GM18868 (cell line): ENCODE measurements around the gene EDAR.

Experiments
- ATAC-seq: cut with Tn5 transposase; IDR thresholded peaks from one replicate; pipeline ENCODE4 v1.9.1; 2021; ENCODE audit warnings: mild to moderate bottlenecking, moderate library complexity; ENCODE audit not compliant: unreplicated experiment

The EDAR gene

GRCh38 chr2:109005686-109006204, 16.7 kb upstream of the EDAR start:
- ATAC-seq, result no peak

- ATAC-seq, result no peak
Measured at GRCh38 chr2:109001201-109001600, 12.2 kb upstream of the EDAR start.

GRCh38 chr2:109000738-109001137, 11.7 kb upstream of the EDAR start:
- ATAC-seq, result no peak

- no peak for ATAC-seq
Measured at GRCh38 chr2:108998911-108999310, 9.9 kb upstream of the EDAR start.

- no peak for ATAC-seq
Measured at GRCh38 chr2:108994178-108994577, 5.2 kb upstream of the EDAR start.

- no peak for ATAC-seq
Measured at GRCh38 chr2:108993095-108993937, 4.3 kb upstream of the EDAR start.

DNA sequence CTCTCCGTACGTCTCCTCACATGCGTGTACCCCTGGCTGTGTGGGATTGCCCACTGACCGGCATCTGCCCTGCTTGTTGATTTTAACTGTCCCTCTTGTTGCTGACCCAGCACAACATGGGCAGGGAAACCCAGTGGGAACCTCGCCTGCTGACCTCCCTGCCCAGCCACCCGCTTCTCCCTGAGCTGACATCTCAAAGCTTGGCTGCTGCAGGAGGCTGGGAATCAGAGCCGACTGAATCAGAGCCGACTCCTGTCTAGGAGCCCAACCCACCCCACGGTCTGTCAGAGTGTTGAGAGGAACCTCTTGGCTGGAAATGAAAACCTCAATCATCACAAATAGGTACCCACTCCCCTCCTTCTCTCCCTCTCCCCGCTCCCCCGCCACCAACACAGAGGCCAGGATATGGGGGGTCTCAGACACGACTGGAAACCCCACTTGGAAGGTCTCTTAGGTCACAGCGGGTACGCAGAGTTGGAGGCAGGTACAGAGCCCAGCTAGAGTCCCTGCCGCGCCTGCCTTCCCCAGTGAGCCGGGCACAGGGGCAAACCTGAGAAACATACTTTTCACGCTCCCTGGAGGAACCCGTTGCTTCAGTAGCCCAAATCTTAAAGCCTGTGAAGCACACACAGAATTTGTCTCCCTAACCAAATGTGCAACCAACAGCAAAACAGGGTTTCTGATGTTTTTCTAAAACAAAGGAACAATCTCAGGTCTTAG, 784 bp downstream of the EDAR start:
- no peak for ATAC-seq

GRCh38 chr2:108986916-108987510, 2.0 kb downstream of the EDAR start:
- no peak for ATAC-seq

GRCh38 chr2:108983610-108984009, 5.4 kb downstream of the EDAR start:
- ATAC-seq, result no peak

- no peak for ATAC-seq
Measured at GRCh38 chr2:108983061-108983460, 6.0 kb downstream of the EDAR start.

DNA sequence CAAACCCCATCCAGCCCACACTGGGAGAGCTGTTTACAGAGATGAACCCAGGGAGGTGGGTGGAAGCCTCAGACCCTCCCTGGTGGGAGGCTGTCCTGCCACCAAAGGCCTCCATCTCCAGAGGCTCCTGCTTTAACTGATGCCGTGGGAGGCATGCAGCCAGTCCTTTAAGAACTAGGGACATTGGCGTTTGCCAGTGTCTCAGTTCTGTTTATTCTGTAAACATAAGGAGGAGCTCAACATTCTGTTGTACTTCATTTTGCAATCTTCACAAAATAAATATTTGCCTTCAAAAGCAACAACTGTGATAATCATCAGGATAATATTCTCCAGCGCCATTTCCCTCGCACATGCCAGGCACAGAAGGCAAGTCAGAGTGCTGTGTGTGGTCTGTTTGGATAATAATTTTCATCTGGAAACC, 6.8 kb downstream of the EDAR start:
- no peak for ATAC-seq

- ATAC-seq, result no peak
Measured at GRCh38 chr2:108981846-108982245, 7.2 kb downstream of the EDAR start.

- ATAC-seq, result no peak
Measured at GRCh38 chr2:108980076-108980475, 8.9 kb downstream of the EDAR start.

GRCh38 chr2:108979461-108979860, 9.6 kb downstream of the EDAR start:
- ATAC-seq, result no peak

DNA sequence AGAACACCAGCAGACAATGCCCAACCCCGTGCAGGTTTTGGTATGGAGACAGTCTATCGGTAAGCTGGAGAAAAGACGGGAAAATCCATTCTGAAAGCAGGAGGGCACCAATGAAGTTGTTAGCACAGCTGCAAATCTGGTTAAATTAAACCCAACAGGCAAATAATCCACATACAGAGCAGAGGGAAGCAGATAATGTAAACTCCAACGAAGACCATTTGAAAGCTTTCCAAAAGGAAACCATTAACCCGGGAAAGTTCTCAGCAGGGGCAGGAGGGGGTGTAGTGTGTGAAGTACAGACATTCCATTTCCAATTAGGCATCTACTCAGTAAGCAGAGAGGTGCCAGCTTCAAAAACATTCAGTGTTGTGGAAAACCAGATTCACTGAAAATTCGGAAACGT, 10.3 kb downstream of the EDAR start:
- no peak for ATAC-seq

DNA sequence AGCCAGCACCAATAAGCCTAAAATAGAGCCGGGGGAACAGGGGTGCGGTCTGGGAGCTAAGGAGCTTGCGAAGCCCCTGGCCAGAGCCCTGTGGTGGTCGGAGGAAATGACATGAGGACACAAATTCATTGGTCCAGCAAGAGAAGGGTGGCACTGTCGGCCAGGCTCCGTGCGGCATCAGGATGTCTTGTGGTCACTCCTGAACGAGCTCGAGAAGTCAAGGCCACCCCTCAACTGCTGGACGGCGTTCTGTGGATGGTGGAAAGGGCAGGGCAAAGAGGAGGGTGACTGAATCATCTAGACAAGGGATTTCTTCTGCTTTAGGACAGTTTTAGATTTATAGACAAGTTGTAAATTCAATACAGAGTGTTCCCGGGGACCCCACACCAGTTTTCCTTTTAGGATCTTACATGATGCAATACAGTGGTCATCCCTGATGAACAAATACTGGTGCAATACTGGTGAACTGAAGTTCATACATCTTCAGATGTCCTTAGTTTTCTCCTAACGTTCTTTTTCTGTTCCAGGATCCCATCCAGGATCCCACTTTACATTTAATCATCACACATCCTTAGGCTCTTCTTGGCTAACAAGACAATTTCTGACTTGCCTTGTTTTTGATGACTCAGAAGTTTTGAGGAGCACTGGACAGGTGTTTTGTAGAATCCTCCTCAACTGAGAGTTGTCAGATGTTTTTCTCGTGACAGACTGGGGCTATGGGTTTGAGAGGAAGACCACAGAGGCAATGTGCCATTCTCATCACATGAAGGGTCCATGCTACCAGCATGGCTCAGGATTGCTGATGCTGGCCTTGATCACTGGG, 13.2 kb downstream of the EDAR start:
- no peak for ATAC-seq

DNA sequence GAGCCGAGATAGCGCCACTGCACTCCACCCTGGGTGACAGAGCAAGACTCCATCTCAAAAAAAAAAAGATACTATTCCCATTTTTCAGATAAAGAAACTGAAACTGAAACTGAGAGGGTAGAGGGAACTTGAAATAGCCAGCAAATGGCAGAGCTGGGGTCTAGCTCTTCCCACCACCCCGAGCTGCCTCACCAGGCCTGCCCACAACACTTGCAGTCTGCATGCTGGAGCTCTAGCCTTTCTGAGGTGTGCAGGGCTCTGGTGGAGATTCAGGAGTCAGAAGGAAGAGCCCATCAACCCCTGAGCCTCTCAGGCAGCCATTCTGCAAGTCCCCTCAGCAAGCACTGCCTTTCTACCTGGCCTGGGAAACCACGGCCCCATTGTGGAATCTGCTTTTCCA, 14.3 kb downstream of the EDAR start:
- no peak for ATAC-seq

GRCh38 chr2:108972663-108973062, 16.4 kb downstream of the EDAR start:
- no peak for ATAC-seq

GRCh38 chr2:108971661-108972566, 17.1 kb downstream of the EDAR start:
- no peak for ATAC-seq

- no peak for ATAC-seq
Measured at GRCh38 chr2:108970369-108970768, 18.7 kb downstream of the EDAR start.
